ENCODE data around the gene PILRA. TPM values are rescaled to one million over a fixed set of nuclear protein-coding genes. Genes with fewer than 3 reads are reported as not detected.

Gene PILRA
- total RNA-seq, 1 experiment from 2014 or later: 0.68 TPM

DNA sequence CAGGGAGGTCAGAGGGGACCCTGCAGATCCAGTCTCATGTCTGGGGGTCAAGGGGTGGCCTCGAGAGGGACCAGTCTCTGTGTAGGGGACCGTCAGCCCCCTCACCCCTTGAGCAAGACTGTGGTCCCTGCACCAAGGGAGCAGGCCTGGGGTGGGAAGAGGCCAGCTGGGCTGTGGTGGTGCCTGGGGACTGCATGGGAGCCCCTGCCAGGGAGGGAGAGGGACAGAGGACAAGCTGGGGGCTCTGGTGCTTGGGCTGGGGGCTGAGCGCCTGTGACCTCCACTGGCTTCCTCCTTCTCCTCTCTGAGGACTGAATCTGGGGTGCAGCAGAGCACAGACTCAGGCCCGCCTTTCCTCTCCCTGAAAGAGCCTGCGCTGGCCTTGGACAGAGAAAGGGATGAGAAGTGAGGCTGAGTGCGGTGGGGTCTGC is 16.1 kb upstream of the PILRA start:
- POLR2A ChIA-PET: no interaction called here

DNA sequence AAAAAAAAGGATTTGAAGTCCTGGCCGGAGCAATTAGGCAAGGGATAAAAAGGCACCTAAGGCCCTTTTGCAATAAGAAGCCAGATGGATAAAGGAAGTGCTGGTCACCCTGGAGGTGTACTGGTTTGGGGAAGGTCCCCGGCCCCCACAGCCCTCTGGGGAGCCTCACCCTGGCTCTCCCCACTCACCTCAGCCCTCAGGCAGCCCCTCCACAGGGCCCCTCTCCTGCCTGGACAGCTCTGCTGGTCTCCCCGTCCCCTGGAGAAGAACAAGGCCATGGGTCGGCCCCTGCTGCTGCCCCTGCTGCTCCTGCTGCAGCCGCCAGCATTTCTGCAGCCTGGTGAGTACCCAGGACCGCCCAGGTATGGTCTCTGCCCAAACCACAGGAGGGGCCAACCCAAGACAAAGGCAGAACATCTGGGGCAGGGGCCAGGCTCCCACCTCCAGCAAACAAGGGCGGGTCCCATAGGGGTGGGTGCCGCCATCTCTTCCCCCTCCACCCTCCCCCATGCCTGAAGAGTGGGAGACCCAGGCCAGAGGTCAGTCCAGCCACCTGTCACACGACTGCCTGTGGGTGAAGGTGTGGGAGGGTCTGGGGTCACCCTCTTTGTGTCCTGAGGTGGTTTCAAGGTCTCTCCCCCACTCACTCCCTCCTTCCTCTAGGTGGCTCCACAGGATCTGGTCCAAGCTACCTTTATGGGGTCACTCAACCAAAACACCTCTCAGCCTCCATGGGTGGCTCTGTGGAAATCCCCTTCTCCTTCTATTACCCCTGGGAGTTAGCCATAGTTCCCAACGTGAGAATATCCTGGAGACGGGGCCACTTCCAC is 15.0 kb upstream of the PILRA start, which contains the start of gene PILRB:
PILRB (plus strand) TSS at position 91 of the 830 bp plus-strand sequence; CDS start at position 277, 186 bp downstream.
- CTCF ChIA-PET: interaction anchor here (0.6 to 0.7 kb wide), 2 partner anchors 70 to 1939 kb away, joined by 3 to 4 read pairs; partner anchors contain the start of gene ZCWPW1
- Mint-ChIP-seq H3K27ac (ENCODE audit: unreplicated experiment) (no peak within 1 kb of the TSS), H3K4me1 (ENCODE audit: low read depth, unreplicated experiment) (no peaks in the 10 kb centered on the region), H3K9me3 (ENCODE audit: unreplicated experiment) (no peaks in the 10 kb centered on the region), H3K27me3 (ENCODE audit: insufficient read depth, unreplicated experiment) (no peaks in the 10 kb centered on the region), H3K4me3 (ENCODE audit: unreplicated experiment) (no peak within 1 kb of the TSS), H3K36me3 (ENCODE audit: insufficient read depth, unreplicated experiment) (peaks cover 92% of the 10 kb centered on the region)
- BruUV-seq (replicated peaks): no TSS peak
- no peak for DNase-seq
- Histone ChIP-seq H3K9me3 (no peaks in the 10 kb centered on the region), H3K27me3 (replicated peaks; ENCODE audit: control insufficient read depth, insufficient read depth, low read length) (no peaks in the 10 kb centered on the region), H3K36me3 (ENCODE audit: control insufficient read depth, insufficient read depth, low read length) (peaks cover 4% of the 10 kb centered on the region; the same call in 1 of the 2 replicates), H3K4me3 (ENCODE audit: low read depth, low read length) (no peak within 1 kb of the TSS), H3K4me1 (no peaks in the 10 kb centered on the region)
- intact Hi-C loops (cut with micrococcal nuclease; ENCODE audit: unreplicated experiment): no loop called here
- TF ChIP-seq, protein P1, sequence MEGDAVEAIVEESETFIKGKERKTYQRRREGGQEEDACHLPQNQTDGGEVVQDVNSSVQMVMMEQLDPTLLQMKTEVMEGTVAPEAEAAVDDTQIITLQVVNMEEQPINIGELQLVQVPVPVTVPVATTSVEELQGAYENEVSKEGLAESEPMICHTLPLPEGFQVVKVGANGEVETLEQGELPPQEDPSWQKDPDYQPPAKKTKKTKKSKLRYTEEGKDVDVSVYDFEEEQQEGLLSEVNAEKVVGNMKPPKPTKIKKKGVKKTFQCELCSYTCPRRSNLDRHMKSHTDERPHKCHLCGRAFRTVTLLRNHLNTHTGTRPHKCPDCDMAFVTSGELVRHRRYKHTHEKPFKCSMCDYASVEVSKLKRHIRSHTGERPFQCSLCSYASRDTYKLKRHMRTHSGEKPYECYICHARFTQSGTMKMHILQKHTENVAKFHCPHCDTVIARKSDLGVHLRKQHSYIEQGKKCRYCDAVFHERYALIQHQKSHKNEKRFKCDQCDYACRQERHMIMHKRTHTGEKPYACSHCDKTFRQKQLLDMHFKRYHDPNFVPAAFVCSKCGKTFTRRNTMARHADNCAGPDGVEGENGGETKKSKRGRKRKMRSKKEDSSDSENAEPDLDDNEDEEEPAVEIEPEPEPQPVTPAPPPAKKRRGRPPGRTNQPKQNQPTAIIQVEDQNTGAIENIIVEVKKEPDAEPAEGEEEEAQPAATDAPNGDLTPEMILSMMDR (IDR thresholded peaks at IDR 0.05; ENCODE audit: insufficient read depth in 1 of 2, low read depth in 1 of 2, low read length in 1 of 2, severe bottlenecking in 1 of 2, unreplicated experiment in 1 of 2): no peak
- POLR2A ChIA-PET: no interaction called here

More for the DNA sequence above, 16.1 kb upstream of the PILRA start:
- Histone ChIP-seq H3K27me3 (replicated peaks; ENCODE audit: control insufficient read depth, insufficient read depth, low read length) (no peaks in the 10 kb centered on the region), H3K4me3 (ENCODE audit: low read depth, low read length) (no peak overlapping the region), H3K9me3 (no peaks in the 10 kb centered on the region), H3K36me3 (ENCODE audit: control insufficient read depth, insufficient read depth, low read length) (peaks cover 4% of the 10 kb centered on the region; the same call in 1 of the 2 replicates), H3K4me1 (no peaks in the 10 kb centered on the region)
- H3K4me1 Mint-ChIP-seq (ENCODE audit: low read depth, unreplicated experiment): no peaks in the 10 kb centered on the region
- no TSS peak for BruUV-seq (replicated peaks)
- TF ChIP-seq, protein P1 (IDR thresholded peaks at IDR 0.05; ENCODE audit: insufficient read depth in 1 of 2, low read depth in 1 of 2, low read length in 1 of 2, severe bottlenecking in 1 of 2, unreplicated experiment in 1 of 2): no peak
- no peak overlapping the region for H3K4me3 Mint-ChIP-seq (ENCODE audit: unreplicated experiment)
- H3K27ac Mint-ChIP-seq (ENCODE audit: unreplicated experiment): no peak overlapping the region
- CTCF ChIA-PET: no interaction called here
- H3K27me3 Mint-ChIP-seq (ENCODE audit: insufficient read depth, unreplicated experiment): no peaks in the 10 kb centered on the region
- no peak for DNase-seq
- no peaks in the 10 kb centered on the region for H3K9me3 Mint-ChIP-seq (ENCODE audit: unreplicated experiment)
- peaks cover 93% of the 10 kb centered on the region for H3K36me3 Mint-ChIP-seq (ENCODE audit: insufficient read depth, unreplicated experiment)
- intact Hi-C loops (cut with micrococcal nuclease; ENCODE audit: unreplicated experiment): no loop called here

DNA sequence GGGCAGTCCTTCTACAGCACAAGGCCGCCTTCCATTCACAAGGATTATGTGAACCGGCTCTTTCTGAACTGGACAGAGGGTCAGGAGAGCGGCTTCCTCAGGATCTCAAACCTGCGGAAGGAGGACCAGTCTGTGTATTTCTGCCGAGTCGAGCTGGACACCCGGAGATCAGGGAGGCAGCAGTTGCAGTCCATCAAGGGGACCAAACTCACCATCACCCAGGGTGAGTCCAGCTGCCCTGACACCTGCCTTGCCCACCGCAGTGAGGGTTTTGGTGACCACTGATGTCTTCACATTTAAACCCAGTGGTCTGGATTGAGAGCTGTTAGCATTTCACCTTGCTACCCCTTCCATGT is 14.5 kb upstream of the PILRA start:
- peaks cover 90% of the 10 kb centered on the region for H3K36me3 Mint-ChIP-seq (ENCODE audit: insufficient read depth, unreplicated experiment)
- CTCF ChIA-PET: interaction anchor here (0.6 to 0.7 kb wide), 2 partner anchors 69 to 1940 kb away, joined by 3 to 4 read pairs; partner anchors contain the start of gene ZCWPW1
- intact Hi-C loops (cut with micrococcal nuclease; ENCODE audit: unreplicated experiment): no loop called here

More for the DNA sequence above, 14.5 kb upstream of the PILRA start:
- Histone ChIP-seq H3K36me3 (ENCODE audit: control insufficient read depth, insufficient read depth, low read length) (peaks cover 4% of the 10 kb centered on the region; the same call in 1 of the 2 replicates), H3K4me3 (ENCODE audit: low read depth, low read length) (no peak overlapping the region), H3K4me1 (no peaks in the 10 kb centered on the region), H3K9me3 (no peaks in the 10 kb centered on the region), H3K27me3 (replicated peaks; ENCODE audit: control insufficient read depth, insufficient read depth, low read length) (no peaks in the 10 kb centered on the region)
- H3K4me3 Mint-ChIP-seq (ENCODE audit: unreplicated experiment): no peak overlapping the region
- no peak overlapping the region for H3K27ac Mint-ChIP-seq (ENCODE audit: unreplicated experiment)
- TF ChIP-seq, protein P1 (IDR thresholded peaks at IDR 0.05; ENCODE audit: insufficient read depth in 1 of 2, low read depth in 1 of 2, low read length in 1 of 2, severe bottlenecking in 1 of 2, unreplicated experiment in 1 of 2): no peak
- no peaks in the 10 kb centered on the region for H3K27me3 Mint-ChIP-seq (ENCODE audit: insufficient read depth, unreplicated experiment)
- H3K4me1 Mint-ChIP-seq (ENCODE audit: low read depth, unreplicated experiment): no peaks in the 10 kb centered on the region
- no TSS peak for BruUV-seq (replicated peaks)
- POLR2A ChIA-PET: no interaction called here
- H3K9me3 Mint-ChIP-seq (ENCODE audit: unreplicated experiment): no peaks in the 10 kb centered on the region
- no peak for DNase-seq
